Inflammatory macrophage treated with lipopolysaccharide for 1 hour (primary cell): ENCODE data around the gene DTNB.
A peak's percentile ranks its signal among the peaks of the same experiment; 100 is the strongest.
"Not testable (repeated sequence)": the region's sequence is repeated elsewhere in the genome, so short reads cannot be mapped to it uniquely, and the experiment has no call there.

Experiments
- DNase-seq, 2 donors: peaks; one replicate each; pipeline ENCODE4 v3.0.0-alpha.2; 2020 to 2022

The DTNB gene

GRCh38 chr2:25673300-25674076 lies at the start of gene DTNB:
TSS of gene DTNB (minus strand) at chr2:25673577. CDS start at chr2:25652660, 20,917 bp downstream.
- DNase-seq, result peak in 1 of 2 donors; percentile 51

- DNase-seq, result no peak
These were observed 48.8 kb upstream of the DTNB start for GRCh38 chr2:25722224-25722623.

GRCh38 chr2:25720575-25720974 lies 47.2 kb upstream of the DTNB start:
- no peak for DNase-seq

- no peak for DNase-seq
These were observed 41.4 kb upstream of the DTNB start for GRCh38 chr2:25714740-25715139.

- peak in 1 of 2 donors; percentile 29 for DNase-seq
These were observed 39.1 kb upstream of the DTNB start for GRCh38 chr2:25712455-25712854.

- DNase-seq, result peak; percentile 16 to 29
These were observed 38.4 kb upstream of the DTNB start for GRCh38 chr2:25711675-25712354.

GRCh38 chr2:25710750-25711149 lies 37.4 kb upstream of the DTNB start:
- DNase-seq, result no peak

GRCh38 chr2:25709349-25709748 lies 36.0 kb upstream of the DTNB start:
- no peak for DNase-seq

- no peak for DNase-seq
These were observed 34.7 kb upstream of the DTNB start for GRCh38 chr2:25707927-25708590.

GRCh38 chr2:25705575-25705974 lies 32.2 kb upstream of the DTNB start:
- DNase-seq, result not testable (repeated sequence)

GRCh38 chr2:25701801-25702200 lies 28.4 kb upstream of the DTNB start:
- DNase-seq, result no peak

- peak in 1 of 2 donors; percentile 32 for DNase-seq
These were observed 26.9 kb upstream of the DTNB start for GRCh38 chr2:25700221-25700660.

- no peak for DNase-seq
These were observed 25.8 kb upstream of the DTNB start for GRCh38 chr2:25699216-25699615.

- DNase-seq, result no peak
These were observed 25.4 kb upstream of the DTNB start for GRCh38 chr2:25698752-25699151.

GRCh38 chr2:25697559-25698341 lies 24.4 kb upstream of the DTNB start:
- DNase-seq, result no peak

GRCh38 chr2:25692737-25693445 lies 19.5 kb upstream of the DTNB start:
- DNase-seq, result no peak

GRCh38 chr2:25692143-25692542 lies 18.8 kb upstream of the DTNB start:
- no peak for DNase-seq

GRCh38 chr2:25690058-25690457 lies 16.7 kb upstream of the DTNB start:
- DNase-seq, result peak in 1 of 2 donors; percentile 21

GRCh38 chr2:25688236-25688635 lies 14.9 kb upstream of the DTNB start:
- no peak for DNase-seq

- DNase-seq, result no peak
These were observed 12.4 kb upstream of the DTNB start for GRCh38 chr2:25685741-25686140.

GRCh38 chr2:25684577-25685473 lies 11.4 kb upstream of the DTNB start:
- DNase-seq, result no peak
